K562 (cell line): ENCODE measurements around the gene TMEM30A.

Experiments
- AFF4 ChIP-seq: sonication (generic); formaldehyde crosslinking; IDR thresholded peaks from 2 replicates; pipeline ENCODE4 v1.8.0; 2023; ENCODE audit warnings: mild to moderate bottlenecking, missing genetic modification reagents
- CBFB ChIP-seq: sonication (generic); formaldehyde crosslinking; IDR thresholded peaks from 2 replicates; pipeline ENCODE4 v1.4.0; 2020; ENCODE audit warnings: mild to moderate bottlenecking, missing genetic modification reagents
- DACH1 ChIP-seq: fragments of 450-650 bp; IDR thresholded peaks from 2 replicates; pipeline ENCODE4 v1.6.1; 2018; ENCODE audit not compliant: partially characterized antibody
- POLR2A ChIP-seq: fragments of 450-650 bp; conservative IDR thresholded peaks from 2 replicates; pipeline ENCODE4 v1.6.1; 2016
- ZKSCAN3 ChIP-seq: fragments of 250-450 bp; sonication (Bioruptor Pico); IDR thresholded peaks from 2 replicates; pipeline ENCODE4 v1.4.0; 2020
- ZNF274 ChIP-seq: IDR thresholded peaks from 2 replicates; pipeline ENCODE4 v1.6.1; 2011; ENCODE audit warnings: low read depth, mild to moderate bottlenecking, low read length, moderate library complexity, borderline replicate concordance

- no peak for TF ChIP-seq DACH1
- TF ChIP-seq ZKSCAN3 (CRISPR knock-in tag), result no peak
- no peak for TF ChIP-seq CBFB (CRISPR knock-in tag)
- TF ChIP-seq ZNF274, result no peak
- no peak for TF ChIP-seq AFF4 (CRISPR knock-in tag)
- TF ChIP-seq POLR2A, result peak; percentile 57; the same call in 1 of the 2 replicates
Observed at GRCh38 chr6:75236630-75237029, 48.0 kb downstream of the TMEM30A start.
